GM18951 (cell line): ENCODE results near the gene LMTK2.

Experiments
- POLR2A ChIP-seq: IDR thresholded peaks from 4 replicates; pipeline ENCODE4 v1.6.1; 2011; ENCODE audit warnings: mild to moderate bottlenecking; ENCODE audit not compliant: insufficient read length, insufficient read depth; ENCODE audit errors: extremely low read depth
- in situ Hi-C: fragments of 300-500 bp; cut with MboI; formaldehyde crosslinking; loops from one replicate; pipeline ENCODE4 v1.12.0; 2022; ENCODE audit warnings: low sequenced_read_pairs, mixed read lengths, inconsistent platforms; ENCODE audit not compliant: unreplicated experiment

Gene LMTK2

DNA sequence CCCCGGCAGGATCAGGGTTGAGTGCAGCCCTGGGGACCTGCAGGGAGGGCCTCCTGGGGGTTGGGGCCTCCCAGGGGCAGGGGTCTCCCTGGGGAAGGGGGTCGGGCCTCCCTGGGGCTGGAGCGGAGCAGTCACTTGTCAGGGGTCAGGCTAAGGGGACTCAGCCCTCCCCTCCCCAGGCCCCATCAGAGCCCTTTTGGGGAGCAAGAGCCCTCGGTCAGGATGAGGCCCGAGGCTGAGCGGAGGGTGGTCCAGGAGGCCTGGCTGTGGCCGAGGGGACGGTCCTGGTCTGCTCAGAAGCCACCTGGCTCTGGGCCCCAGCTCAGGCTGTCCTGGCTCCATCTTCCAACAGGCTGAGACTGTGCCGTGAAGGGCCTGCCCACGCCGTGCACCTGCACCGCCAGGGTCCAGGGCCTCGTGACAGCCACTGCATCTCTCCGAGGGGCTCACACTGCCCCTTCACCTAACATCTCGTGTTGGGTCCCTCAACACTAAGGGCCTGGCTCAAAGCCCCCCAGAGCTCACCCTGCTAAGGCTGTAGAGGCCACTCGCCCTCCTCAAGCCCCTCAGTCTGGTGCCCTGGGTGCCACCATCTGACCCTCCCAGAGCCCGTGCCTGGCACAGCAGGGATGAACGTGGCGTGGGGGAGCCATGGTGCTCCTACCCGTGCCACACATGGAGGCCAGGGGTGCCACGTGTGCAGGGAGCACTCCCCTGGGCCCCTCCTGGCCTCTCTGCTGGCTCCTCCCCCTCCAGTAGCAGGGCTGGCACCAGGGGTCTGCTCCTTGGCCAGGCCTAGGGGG lies 117.4 kb downstream of the LMTK2 start:
- in situ Hi-C loops = no loop called here
- TF ChIP-seq POLR2A = no peak

DNA sequence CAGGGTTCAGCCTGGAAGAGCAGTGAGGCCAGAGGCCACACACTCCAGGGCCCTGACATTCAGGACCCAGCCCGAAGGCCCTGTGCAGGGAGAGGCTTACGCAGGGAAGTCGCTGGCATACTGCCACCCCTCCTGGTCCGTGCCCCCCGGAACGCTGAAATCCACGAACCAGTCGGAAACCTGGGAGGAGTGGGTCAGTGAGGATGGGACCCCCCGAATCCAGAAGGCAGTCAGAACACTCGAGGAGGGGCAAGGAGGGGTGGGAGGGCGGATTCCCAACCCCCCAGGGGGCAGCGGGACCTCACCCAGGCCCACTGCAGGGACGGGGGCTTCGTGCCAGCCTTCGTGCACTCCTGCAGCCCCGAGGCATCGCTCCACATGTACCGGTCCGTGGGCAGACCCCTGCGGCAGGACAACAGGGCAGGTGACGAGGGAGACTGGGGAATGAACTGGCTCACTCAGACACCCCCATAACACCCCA lies 118.1 kb downstream of the LMTK2 start:
- TF ChIP-seq POLR2A = no peak
- in situ Hi-C loops = no loop called here

DNA sequence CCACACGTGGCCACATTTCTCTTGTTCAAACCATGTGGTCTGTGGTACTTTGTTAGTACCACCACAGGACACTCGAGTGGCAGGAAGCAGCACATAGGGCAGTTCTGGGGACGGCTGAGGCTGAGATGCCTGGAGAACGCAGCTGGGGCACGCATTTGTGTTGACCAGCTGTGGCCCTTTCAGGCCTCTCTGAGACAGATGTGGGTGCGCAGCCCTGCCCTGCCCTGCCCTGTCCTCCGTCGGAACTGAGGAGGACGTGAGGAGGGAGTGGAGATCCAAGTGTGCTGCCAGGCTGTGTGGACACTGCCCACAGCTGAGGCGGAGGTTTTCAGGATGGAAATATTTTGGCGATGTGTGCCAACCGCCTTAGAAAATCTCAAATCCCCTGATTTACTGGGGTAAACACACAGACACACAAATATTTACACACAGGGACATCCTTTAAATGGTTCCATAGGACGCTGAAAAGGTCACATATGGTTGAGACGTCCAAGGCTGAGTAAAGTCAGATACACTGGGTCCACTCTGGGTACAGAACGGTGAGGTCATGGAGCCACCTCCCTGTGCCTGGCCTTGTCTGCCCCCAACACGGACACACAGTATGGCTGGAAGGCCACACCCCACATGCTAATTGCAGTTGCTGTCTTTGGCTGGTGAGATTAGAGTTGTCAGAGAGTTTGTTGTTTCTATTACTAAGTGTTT lies 119.4 kb downstream of the LMTK2 start:
- in situ Hi-C loops = no loop called here
- no peak for TF ChIP-seq POLR2A

DNA sequence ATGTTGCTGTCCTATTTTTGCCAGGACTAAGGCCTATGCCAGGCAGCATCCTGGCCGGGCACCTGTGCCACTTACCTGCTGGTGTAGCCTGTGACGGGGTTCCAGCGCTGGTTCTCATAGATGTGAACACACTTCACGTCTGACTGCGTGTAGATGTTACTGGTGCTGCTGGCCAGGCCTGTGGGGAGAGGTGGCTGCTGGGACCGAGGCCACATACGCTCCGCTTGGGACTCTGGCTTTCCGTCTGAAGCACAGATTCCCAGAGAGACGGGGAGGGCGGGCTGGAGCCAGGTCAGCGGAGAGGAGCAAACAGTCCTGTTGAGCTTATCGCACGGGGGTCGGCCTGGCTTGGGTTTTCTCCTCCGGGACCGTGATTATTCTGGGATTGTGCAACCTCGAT lies 121.3 kb downstream of the LMTK2 start:
- no peak for TF ChIP-seq POLR2A
- in situ Hi-C loops = no loop called here

DNA sequence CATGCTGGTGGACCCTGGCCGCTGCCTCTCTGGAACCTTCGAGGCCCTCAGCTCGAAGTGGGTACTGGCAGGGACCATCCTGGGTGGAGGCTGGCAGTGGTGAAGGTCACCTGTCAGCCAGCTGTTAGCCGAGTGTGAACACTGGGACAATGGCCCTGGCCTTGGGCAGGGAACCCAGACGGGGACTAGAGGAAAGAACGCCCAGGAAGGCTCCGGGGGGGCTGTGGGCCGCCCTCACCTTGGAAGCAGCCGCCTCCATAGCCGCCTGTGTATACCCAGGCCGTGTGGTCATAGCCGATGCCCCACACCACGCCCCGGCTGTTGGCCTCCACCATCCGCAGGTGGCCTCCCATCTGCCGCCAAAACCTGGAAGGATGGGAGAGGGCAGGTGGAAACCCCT lies 122.1 kb downstream of the LMTK2 start:
- no peak for TF ChIP-seq POLR2A
- in situ Hi-C loops = no loop called here

DNA sequence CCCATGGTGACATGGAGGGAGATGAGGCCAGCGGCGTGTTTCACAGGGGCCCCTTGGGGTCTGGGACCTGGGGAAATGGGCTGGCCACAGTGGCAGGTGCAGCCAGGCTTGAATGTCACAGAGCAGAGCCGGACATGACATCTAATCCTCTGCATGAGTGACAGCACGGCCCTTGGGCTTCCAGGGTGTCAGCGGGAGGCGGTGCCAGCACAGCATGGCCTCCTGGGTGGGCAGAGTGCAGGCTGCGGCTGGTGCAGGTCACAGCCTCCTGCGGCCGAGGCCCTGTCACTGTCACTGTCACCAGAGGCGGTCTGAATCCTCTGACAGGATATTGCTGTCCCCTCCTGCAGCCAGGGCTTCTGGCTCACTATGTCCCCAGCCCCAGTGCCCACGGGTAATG lies 122.8 kb downstream of the LMTK2 start:
- in situ Hi-C loops = no loop called here

DNA sequence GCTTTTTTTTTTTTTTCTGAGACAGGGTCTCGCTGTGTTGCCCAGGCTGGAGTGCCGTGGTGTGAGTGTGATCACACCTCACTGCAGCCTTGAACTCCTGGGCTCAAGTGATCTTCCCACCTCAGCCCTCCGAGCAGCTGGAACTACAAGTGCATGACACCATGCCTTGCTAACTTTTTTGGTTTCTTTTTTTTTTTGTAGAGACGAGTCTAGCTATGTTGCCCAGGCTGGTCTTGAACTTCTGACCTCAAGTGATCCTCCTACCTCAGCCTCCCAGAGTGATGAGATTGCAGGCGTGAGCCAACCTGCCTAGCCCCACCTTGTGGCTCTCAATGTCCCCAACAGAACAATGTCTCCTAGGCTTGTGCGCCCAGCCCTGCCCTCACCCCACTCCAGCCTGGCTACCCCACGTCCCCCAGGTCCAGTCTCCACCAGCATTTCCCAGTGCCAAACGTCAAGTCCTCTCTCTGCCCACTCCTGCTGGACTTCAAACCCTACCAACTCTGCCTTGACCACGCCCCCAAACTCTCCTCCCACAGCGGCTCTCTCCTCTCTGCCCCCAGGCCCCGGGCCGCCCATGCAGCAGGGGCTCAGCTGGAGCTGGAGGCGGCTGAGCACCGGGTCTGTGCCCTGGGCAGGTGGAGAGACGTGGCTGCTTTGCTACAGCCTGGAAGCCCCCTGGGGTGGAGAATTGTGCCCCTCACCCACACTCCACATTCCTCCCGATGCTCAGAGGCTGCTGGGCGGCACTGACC lies 123.5 kb downstream of the LMTK2 start:
- in situ Hi-C loops = no loop called here
- no peak for TF ChIP-seq POLR2A

More for the DNA sequence above, 122.8 kb downstream of the LMTK2 start:
- TF ChIP-seq POLR2A = no peak

DNA sequence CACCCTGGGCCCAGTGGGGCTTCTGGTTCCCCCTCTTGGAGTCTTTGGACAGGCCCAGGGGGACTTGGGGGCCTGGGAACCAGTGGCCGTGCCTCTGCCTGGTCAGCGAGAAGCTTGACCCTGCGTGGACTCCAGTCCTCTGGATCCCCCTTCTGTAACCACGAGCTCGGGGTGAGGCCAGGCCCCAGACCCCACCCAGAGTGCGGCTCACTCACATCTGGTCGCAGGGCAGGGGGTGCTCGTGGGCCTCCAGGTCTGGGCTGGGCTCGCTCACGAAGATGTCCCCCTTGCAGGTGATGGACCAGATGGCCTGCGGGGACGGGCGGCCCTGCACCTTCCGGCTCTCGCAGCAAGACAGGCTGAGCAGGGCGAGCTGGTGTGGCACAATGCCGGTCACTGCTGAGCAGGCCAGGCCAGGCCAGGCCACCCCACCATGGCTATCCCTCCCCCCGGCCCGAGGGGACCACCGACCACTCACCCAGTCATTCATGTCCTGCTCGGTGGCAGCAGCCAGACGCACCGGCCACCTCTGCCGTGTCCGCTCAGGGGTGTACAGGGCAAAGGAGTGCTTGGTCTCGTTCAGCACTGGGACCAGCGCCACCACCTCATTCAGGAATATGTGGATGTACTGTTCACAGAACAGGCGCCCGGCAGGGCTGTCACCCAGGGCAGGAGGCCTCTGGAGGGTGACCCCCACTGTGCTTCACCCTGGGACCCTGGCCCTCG lies 124.2 kb downstream of the LMTK2 start:
- in situ Hi-C loops = no loop called here
- TF ChIP-seq POLR2A = no peak

DNA sequence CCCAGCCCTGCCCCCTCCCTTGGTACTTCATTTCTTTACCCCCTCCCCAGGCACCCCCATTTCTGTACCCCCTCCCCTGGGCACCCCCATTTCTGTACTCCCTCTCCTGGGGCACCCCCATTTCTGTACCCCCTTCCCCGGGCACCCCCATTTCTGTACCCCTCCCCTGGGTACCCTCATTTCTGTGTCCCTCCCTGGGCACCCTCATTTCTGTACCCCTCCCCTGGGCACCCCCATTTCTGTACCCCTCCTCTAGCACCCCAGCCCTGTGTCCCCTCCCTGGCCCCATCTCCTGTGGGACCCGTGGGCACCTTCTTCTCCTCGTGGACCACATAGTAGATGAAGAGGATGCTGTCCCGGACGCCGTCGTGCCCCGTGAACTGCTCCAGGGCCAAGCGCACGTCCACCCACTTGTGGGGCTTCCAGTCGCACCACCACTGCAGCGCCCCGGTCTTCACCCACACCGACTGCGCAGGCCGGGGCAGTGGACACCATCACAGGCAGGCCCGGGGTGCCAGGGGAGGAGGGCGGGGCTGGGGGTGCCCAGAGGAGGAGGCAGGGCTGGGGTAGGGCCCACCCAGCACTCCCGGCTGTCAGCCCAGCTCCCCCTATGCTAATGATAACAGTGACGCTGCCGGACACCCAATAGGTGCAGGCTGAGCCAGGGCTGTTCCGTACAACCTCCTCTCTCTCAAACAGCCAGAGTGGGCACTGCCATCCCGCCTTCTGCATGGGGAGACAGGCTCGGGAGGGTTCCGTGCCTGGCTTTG lies 125.0 kb downstream of the LMTK2 start:
- in situ Hi-C loops = no loop called here

DNA sequence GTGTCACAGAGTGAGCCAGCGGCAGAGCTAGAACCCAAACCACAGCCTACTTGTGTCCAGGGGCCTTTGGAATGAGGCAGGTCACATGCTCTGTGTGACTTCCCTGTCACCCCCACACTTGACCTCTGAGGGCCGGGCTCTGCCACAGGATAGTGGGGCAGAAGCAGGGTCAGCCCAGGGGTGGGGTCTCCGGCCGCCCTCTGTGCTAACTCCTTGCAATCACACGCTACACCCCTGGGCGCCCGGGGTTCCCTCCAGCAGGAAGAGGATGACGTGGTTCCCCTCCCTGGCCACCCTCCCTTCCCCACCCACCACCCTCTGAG lies 125.6 kb downstream of the LMTK2 start:
- in situ Hi-C loops = no loop called here
- TF ChIP-seq POLR2A = no peak

More for the DNA sequence above, 125.0 kb downstream of the LMTK2 start:
- no peak for TF ChIP-seq POLR2A

DNA sequence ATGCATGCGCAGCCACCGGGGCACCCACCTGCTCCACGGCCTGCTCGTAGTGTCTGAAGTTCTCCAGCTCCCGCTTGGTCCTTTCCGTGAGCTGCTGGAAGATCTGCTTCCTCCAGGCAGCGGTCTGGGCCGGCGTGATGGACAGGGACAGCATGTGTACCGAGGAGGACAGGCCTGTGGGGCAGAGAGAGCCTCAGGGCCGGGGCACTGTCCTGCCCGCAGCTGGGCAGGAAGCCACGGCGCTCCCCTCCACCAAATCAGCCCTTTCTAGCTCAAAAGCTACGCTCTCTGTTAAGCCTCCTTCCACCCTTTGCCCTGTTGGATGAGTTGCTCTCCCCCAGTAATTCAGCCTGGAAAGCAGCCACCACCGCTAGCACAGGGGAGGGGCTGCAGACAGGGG lies 126.1 kb downstream of the LMTK2 start:
- in situ Hi-C loops = no loop called here
- TF ChIP-seq POLR2A = no peak
